ENCODE measurements around the gene SSBP3.

The SSBP3 gene

DNA sequence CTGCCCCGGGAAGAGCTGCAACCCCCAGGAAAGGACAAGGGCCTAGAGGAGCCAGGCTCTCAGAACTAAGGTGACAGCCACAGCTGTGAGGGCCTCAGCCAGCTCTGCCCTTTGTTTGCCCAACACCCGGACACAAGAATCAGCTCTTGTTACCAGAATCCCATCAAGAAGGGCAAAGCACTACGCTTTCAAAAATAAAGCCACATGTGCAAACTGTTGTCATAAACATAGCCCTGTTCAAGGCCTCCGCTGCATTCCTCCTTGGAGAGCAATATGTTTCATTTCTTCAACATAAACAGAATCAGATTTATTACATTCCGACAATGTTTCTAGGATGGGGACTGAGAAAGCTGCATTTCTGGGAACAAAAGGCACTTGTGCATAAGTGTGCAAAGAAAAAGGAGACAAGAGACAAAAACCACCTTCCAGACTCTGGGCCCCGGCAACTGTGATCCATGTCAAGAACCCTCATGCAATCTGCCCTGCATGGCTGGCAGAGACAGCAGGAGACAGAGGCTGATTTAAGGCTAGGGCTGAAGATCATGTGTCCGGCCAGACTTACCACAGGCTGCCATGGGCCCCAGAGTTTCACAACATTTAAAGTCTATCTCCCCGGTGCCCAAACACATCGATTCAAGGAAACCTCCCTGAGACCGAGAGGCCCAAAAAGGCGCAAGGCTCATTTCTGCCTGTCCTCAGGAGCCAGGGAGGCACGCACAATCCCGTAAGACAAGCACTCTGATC lies 71.0 kb downstream of the SSBP3 start:
- H3K36me3 ChIP-seq (ENCODE audit: insufficient read depth, insufficient read length, low read length) = peaks cover 68% of the 10 kb centered on the region
- H3K27me3 ChIP-seq (ENCODE audit: insufficient read depth, insufficient read length) = no peaks in the 10 kb centered on the region
- DNase-seq (ENCODE audit: low read depth, low spot score) = no peak
- TF ChIP-seq YY1 (IDR thresholded peaks at IDR 0.05; ENCODE audit: insufficient read depth, insufficient read length) = no peak
- TF ChIP-seq ZNF274 (IDR thresholded peaks at IDR 0.05; ENCODE audit: low read depth, low read length) = no peak
- TF ChIP-seq SUZ12 (IDR thresholded peaks at IDR 0.05; ENCODE audit: extremely low read depth, insufficient read depth, insufficient read length) = no peak
- H3K4me1 ChIP-seq (ENCODE audit: insufficient read depth, insufficient read length) = peaks cover 53% of the 10 kb centered on the region
- H3K4me3 ChIP-seq (ENCODE audit: insufficient read length, low read depth) = no peak overlapping the region
- no peaks in the 10 kb centered on the region for H3K9me3 ChIP-seq (ENCODE audit: insufficient read depth, low read length)
- H3K9ac ChIP-seq (ENCODE audit: insufficient read length, low read depth) = no peak overlapping the region

DNA sequence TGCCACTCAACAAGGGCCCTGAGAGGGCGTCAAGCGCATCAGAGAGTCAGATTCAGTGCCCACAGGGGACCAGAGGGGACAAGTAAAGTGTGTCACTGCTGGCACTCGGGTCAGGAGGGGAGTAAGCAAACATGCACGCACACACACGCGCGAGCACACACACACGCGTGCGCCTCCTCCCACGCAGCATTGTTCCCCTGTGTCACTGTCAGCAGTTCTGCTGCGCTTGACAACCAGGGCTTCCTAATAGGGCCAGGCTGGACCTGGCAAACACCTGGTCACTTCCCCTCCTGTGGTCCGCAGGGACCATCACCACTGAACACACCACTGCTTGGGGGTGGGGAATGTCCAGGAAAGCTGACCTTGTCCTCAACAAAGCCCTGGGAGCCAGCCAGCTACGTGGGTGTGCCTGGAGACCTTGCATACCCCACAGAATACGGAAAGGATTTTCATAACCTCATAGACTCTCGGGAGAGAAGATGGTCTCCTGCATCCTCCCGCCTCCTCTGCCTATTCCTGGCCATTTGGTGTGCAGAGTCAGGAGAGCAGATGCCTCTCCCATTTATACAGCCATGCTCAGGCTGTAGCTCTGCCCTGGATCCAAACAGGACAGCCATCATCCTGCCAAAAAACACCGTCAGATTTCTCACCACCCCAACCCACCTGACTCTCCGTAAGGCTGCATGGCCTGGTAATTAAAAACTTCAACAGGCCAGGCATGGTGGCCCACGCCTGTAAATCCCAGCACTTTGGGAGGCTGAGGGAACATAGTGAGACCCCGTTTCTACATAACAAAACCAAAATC lies 73.2 kb downstream of the SSBP3 start:
- no peak overlapping the region for H3K4me3 ChIP-seq (ENCODE audit: insufficient read length, low read depth)
- TF ChIP-seq SUZ12 (IDR thresholded peaks at IDR 0.05; ENCODE audit: extremely low read depth, insufficient read depth, insufficient read length) = no peak
- no peak for TF ChIP-seq ZNF274 (IDR thresholded peaks at IDR 0.05; ENCODE audit: low read depth, low read length)
- TF ChIP-seq YY1 (IDR thresholded peaks at IDR 0.05; ENCODE audit: insufficient read depth, insufficient read length) = no peak
- H3K4me1 ChIP-seq (ENCODE audit: insufficient read depth, insufficient read length) = peaks cover 73% of the 10 kb centered on the region
- H3K9me3 ChIP-seq (ENCODE audit: insufficient read depth, low read length) = no peaks in the 10 kb centered on the region
- H3K9ac ChIP-seq (ENCODE audit: insufficient read length, low read depth) = peak overlapping the region; percentile 38
- DNase-seq (ENCODE audit: low read depth, low spot score) = no peak
- H3K27me3 ChIP-seq (ENCODE audit: insufficient read depth, insufficient read length) = no peaks in the 10 kb centered on the region
- peaks cover 65% of the 10 kb centered on the region for H3K36me3 ChIP-seq (ENCODE audit: insufficient read depth, insufficient read length, low read length)

DNA sequence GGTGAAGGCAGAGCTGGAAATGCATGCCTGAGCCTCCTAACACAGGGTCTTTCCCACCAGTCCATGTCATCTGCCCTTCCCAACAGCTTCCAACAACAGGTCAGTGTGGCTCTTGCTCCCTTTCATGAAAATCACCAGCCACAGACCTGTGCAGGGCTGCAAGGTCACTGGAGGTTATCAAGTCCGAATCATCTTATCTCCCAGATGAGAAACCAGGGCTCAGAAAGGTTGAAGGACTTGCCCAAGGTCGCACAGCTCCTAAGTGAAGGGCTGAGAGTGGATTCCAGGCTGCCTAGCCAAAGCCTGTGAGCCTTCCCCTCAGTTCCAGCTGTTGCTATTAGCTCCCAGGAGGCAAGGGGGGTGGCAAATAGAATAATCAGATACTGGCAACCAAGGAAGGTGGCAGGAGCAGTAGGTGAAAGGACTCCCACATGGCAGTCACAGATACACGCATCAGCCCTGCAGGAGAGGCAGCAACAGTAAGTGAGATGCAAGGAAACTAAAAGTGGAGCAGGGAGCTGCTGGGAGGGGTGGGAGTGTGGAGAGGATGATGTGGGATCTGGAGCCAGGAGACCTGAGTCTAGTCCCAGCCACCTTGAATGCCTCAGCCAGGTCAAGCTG lies 74.2 kb downstream of the SSBP3 start:
- DNase-seq (ENCODE audit: low read depth, low spot score) = no peak
- no peaks in the 10 kb centered on the region for H3K9me3 ChIP-seq (ENCODE audit: insufficient read depth, low read length)
- H3K36me3 ChIP-seq (ENCODE audit: insufficient read depth, insufficient read length, low read length) = peaks cover 59% of the 10 kb centered on the region
- H3K9ac ChIP-seq (ENCODE audit: insufficient read length, low read depth) = peak overlapping the region; percentile 39
- H3K4me3 ChIP-seq (ENCODE audit: insufficient read length, low read depth) = no peak overlapping the region
- H3K4me1 ChIP-seq (ENCODE audit: insufficient read depth, insufficient read length) = peaks cover 79% of the 10 kb centered on the region
- TF ChIP-seq SUZ12 (IDR thresholded peaks at IDR 0.05; ENCODE audit: extremely low read depth, insufficient read depth, insufficient read length) (no peak), ZNF274 (IDR thresholded peaks at IDR 0.05; ENCODE audit: low read depth, low read length) (no peak), YY1 (IDR thresholded peaks at IDR 0.05; ENCODE audit: insufficient read depth, insufficient read length) (no peak)
- no peaks in the 10 kb centered on the region for H3K27me3 ChIP-seq (ENCODE audit: insufficient read depth, insufficient read length)

DNA sequence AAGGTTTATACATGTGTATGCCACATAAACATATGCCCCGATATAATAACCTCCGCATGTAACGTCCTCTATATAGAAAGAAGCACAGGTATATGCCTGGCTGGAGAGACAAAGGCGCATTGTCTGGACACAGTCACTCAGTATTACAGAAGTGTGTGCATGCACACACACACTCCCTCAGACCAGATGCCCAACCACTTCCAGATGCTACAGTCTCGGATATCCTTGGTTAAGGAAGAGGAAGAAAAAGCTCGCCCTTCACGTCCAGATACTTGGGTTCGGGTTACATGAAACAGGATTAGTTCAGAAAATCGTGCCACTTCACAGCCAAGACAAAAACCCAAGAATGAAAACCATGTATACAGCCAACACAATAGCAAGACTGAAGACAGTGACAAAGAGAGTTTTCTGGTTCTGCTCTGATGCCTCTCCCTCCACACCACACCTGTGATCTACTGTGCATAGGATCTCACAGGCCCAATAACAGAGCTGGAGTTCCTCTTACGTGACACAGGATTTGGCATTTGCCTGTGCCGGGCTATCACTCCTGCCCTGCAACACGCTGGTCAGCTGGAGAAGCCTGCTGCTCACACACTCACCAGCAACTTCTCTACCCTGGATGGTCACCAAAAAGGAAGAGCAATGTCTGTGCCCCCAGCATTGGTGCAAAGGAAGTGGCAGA lies 75.0 kb downstream of the SSBP3 start:
- peak overlapping the region; percentile 39 for H3K9ac ChIP-seq (ENCODE audit: insufficient read length, low read depth)
- no peak for DNase-seq (ENCODE audit: low read depth, low spot score)
- H3K27me3 ChIP-seq (ENCODE audit: insufficient read depth, insufficient read length) = no peaks in the 10 kb centered on the region
- H3K4me3 ChIP-seq (ENCODE audit: insufficient read length, low read depth) = no peak overlapping the region
- peaks cover 52% of the 10 kb centered on the region for H3K36me3 ChIP-seq (ENCODE audit: insufficient read depth, insufficient read length, low read length)
- no peaks in the 10 kb centered on the region for H3K9me3 ChIP-seq (ENCODE audit: insufficient read depth, low read length)
- TF ChIP-seq ZNF274 (IDR thresholded peaks at IDR 0.05; ENCODE audit: low read depth, low read length) (no peak), YY1 (IDR thresholded peaks at IDR 0.05; ENCODE audit: insufficient read depth, insufficient read length) (no peak), SUZ12 (IDR thresholded peaks at IDR 0.05; ENCODE audit: extremely low read depth, insufficient read depth, insufficient read length) (no peak)
- H3K4me1 ChIP-seq (ENCODE audit: insufficient read depth, insufficient read length) = peaks cover 74% of the 10 kb centered on the region

DNA sequence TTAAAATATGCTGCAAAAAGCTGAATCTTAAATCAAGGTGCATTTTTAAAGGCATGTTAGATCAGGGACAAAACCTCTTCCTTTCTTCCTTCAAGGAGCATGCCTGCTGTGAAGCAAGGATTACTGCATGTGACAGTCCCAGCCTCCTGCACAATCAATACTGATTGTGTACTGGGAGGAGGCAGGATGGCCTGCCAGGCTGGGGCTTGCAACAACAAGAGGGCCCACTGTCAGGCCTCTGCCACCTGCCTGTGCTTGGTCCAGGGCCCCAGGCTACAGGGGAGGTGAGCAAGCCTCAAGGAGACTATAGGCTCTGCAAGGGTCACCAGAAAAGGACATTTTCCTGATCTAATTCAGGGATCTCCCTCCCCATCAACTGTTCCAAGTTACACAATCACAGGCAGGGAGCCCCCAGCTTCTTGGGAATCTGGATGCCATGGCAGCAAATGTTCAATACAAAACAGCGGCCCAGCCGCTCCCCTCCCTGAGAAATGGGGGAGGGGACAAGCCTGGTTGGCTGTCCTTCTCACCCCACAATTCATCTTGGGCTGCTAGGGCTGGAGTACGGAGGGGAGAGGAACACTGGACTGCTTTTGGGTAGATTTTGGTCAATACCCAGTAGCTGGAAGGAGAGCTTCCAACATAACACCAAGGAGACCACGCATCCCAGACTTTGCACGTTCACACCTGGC lies 76.7 kb downstream of the SSBP3 start:
- no peak for DNase-seq (ENCODE audit: low read depth, low spot score)
- Histone ChIP-seq H3K4me3 (ENCODE audit: insufficient read length, low read depth) (no peak overlapping the region), H3K36me3 (ENCODE audit: insufficient read depth, insufficient read length, low read length) (peaks cover 43% of the 10 kb centered on the region), H3K9ac (ENCODE audit: insufficient read length, low read depth) (peak overlapping the region; percentile 7), H3K4me1 (ENCODE audit: insufficient read depth, insufficient read length) (peaks cover 75% of the 10 kb centered on the region), H3K9me3 (ENCODE audit: insufficient read depth, low read length) (no peaks in the 10 kb centered on the region), H3K27me3 (ENCODE audit: insufficient read depth, insufficient read length) (no peaks in the 10 kb centered on the region)
- TF ChIP-seq SUZ12 (IDR thresholded peaks at IDR 0.05; ENCODE audit: extremely low read depth, insufficient read depth, insufficient read length) = no peak
- no peak for TF ChIP-seq YY1 (IDR thresholded peaks at IDR 0.05; ENCODE audit: insufficient read depth, insufficient read length)
- no peak for TF ChIP-seq ZNF274 (IDR thresholded peaks at IDR 0.05; ENCODE audit: low read depth, low read length)

DNA sequence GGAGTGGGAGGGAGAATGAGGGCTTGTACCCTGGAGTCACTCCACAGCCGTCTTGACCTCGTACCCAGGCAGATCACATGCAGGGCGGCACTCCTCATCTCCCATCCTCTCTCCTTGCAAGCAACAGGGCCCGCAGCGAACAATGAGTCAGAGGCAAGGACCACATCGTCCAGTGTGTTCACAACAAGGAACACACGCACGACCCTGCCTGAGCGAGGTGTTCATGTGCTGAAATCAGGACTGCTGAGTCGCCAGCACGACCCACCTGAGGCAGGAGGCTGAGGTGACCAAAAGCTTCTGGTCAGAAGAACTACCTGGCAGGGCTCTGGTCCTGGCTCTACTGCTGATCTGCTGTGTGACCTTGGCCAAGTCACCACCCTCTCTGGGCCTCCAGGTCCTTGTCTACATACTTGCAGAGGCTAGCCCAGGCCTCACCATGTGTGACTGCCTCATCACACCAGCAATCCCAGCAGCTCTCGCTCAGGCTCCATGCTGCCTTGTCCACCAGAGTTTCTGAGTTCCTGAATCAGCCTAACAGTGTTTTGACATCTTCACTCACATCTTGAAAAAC lies 78.0 kb downstream of the SSBP3 start:
- no peaks in the 10 kb centered on the region for H3K27me3 ChIP-seq (ENCODE audit: insufficient read depth, insufficient read length)
- H3K4me3 ChIP-seq (ENCODE audit: insufficient read length, low read depth) = no peak overlapping the region
- H3K4me1 ChIP-seq (ENCODE audit: insufficient read depth, insufficient read length) = peaks cover 80% of the 10 kb centered on the region
- no peaks in the 10 kb centered on the region for H3K9me3 ChIP-seq (ENCODE audit: insufficient read depth, low read length)
- H3K36me3 ChIP-seq (ENCODE audit: insufficient read depth, insufficient read length, low read length) = peaks cover 44% of the 10 kb centered on the region
- peak overlapping the region; percentile 34 for H3K9ac ChIP-seq (ENCODE audit: insufficient read length, low read depth)
- DNase-seq (ENCODE audit: low read depth, low spot score) = no peak
- no peak for TF ChIP-seq ZNF274 (IDR thresholded peaks at IDR 0.05; ENCODE audit: low read depth, low read length)
- TF ChIP-seq SUZ12 (IDR thresholded peaks at IDR 0.05; ENCODE audit: extremely low read depth, insufficient read depth, insufficient read length) = no peak
- TF ChIP-seq YY1 (IDR thresholded peaks at IDR 0.05; ENCODE audit: insufficient read depth, insufficient read length) = no peak
